ENCODE data around the gene ESPN.
A peak's percentile ranks its signal among the peaks of the same experiment; 100 is the strongest.
"Not testable (repeated sequence)": the region's sequence is repeated elsewhere in the genome, so short reads cannot be mapped to it uniquely, and the experiment has no call there.

Gene ESPN

GRCh38 chr1:6428453-6428852 is 3.9 kb downstream of the ESPN start:
- DNase-seq: not testable (repeated sequence)

- DNase-seq: not testable (repeated sequence)
Observed at GRCh38 chr1:6429660-6430411, 5.3 kb downstream of the ESPN start.

GRCh38 chr1:6431645-6432579 is 7.3 kb downstream of the ESPN start:
- DNase-seq: not testable (repeated sequence)

- peak in 1 of 2 experiments; percentile 37 for DNase-seq
Observed at GRCh38 chr1:6434186-6434585, 9.6 kb downstream of the ESPN start.

- DNase-seq: no peak
Observed at GRCh38 chr1:6435129-6435528, 10.6 kb downstream of the ESPN start.

- DNase-seq: no peak
Observed at GRCh38 chr1:6435547-6435946, 11.0 kb downstream of the ESPN start.

GRCh38 chr1:6436277-6436676 is 11.7 kb downstream of the ESPN start:
- DNase-seq: not testable (repeated sequence)

GRCh38 chr1:6437012-6437700 is 12.6 kb downstream of the ESPN start:
- DNase-seq: peak; percentile 92 to 96

GRCh38 chr1:6438047-6438525 is 13.5 kb downstream of the ESPN start:
- DNase-seq: peak; percentile 44 to 70

GRCh38 chr1:6440198-6441126 is 15.9 kb downstream of the ESPN start:
- DNase-seq: peak in 1 of 2 experiments; percentile 19

- DNase-seq: no peak
Observed at GRCh38 chr1:6441586-6441985, 17.0 kb downstream of the ESPN start.

GRCh38 chr1:6443339-6444115 is 19.0 kb downstream of the ESPN start:
- no peak for DNase-seq

- no peak for DNase-seq
Observed at GRCh38 chr1:6444377-6444776, 19.8 kb downstream of the ESPN start.

- DNase-seq: no peak
Observed at GRCh38 chr1:6445062-6445763, 20.6 kb downstream of the ESPN start.

- not testable (repeated sequence) for DNase-seq
Observed at GRCh38 chr1:6445929-6446328, 21.4 kb downstream of the ESPN start.

GRCh38 chr1:6446665-6447015 is 22.1 kb downstream of the ESPN start:
- DNase-seq: no peak

- no peak for DNase-seq
Observed at GRCh38 chr1:6447016-6447817, 22.6 kb downstream of the ESPN start.

- DNase-seq: no peak
Observed at GRCh38 chr1:6447818-6448748, 23.5 kb downstream of the ESPN start.

Data from NCI-H446 (cell line).